Body of pancreas (tissue), 4 donors: ENCODE results near the gene TTC9B. TPM values are rescaled to one million over a fixed set of nuclear protein-coding genes. Genes with fewer than 3 reads are reported as not detected.

Experiments
- ATAC-seq: fragments of 150-250 bp; one replicate; pipeline ENCODE4 v1.9.1; 2016
- DNase-seq, 4 donors: peaks; one replicate each; pipeline ENCODE4 v3.0.0-alpha.2; 2019
- H3K27ac ChIP-seq, 4 donors: fragments of 200-600 bp; sonication (generic); 1 replicate in 3 of 4; 2 replicates in 1 of 4; pipeline versions ENCODE4 v1.5.1 to v1.6.1; 2016 to 2019; ENCODE audit warnings: mild to moderate bottlenecking in 1 of 4, mixed read lengths in 1 of 4, moderate library complexity in 1 of 4
- H3K27me3 ChIP-seq, 2 donors: fragments of 200-600 bp; sonication (generic); one replicate each; pipeline ENCODE4 v1.6.0; 2016; ENCODE audit warnings: mild to moderate bottlenecking in 1 of 2
- H3K36me3 ChIP-seq, 2 donors: fragments of 200-600 bp; sonication (generic); replicated peaks in 1 of 2; 2 replicates each; pipeline ENCODE4 v1.5.1; 2016; ENCODE audit warnings: low read depth in 2 of 2; ENCODE audit not compliant: insufficient read depth in 1 of 2
- H3K4me1 ChIP-seq: fragments of 200-600 bp; sonication (generic); one replicate; pipeline ENCODE4 v1.6.0; 2016
- H3K4me3 ChIP-seq, 2 donors: fragments of 200-600 bp; sonication (generic); 1 replicate in 1 of 2; 2 replicates in 1 of 2; pipeline ENCODE4 v1.5.1; 2016 to 2019
- H3K9me3 ChIP-seq, 3 donors: fragments of 200-600 bp; sonication (generic); 1 replicate in 2 of 3; 2 replicates in 1 of 3; pipeline ENCODE4 v1.5.1; 2016
- CTCF ChIP-seq, 7 experiments: fragments of 450-650 bp in 4 of 7; fragments of 200-600 bp in 3 of 7; sonication (generic) in 3 of 7; IDR thresholded peaks; one replicate each; pipeline ENCODE4 v1.5.1; 2016 to 2019; ENCODE audit warnings: antibody characterized with exemption in 7 of 7
- POLR2A ChIP-seq, 3 donors: fragments of 450-650 bp; IDR thresholded peaks; one replicate each; pipeline ENCODE4 v1.6.1; 2016; ENCODE audit warnings: antibody characterized with exemption in 3 of 3, mild to moderate bottlenecking in 2 of 3
- WGBS, 2 donors: methylation state at CpG; one replicate each; pipeline ENCODE4 v1.1.5; 2017; 5-methylcytosine and 5-hydroxymethylcytosine counted together
- intact Hi-C: fragments of 100-400 bp; cut with DNase I; formaldehyde crosslinking; loops from one replicate; pipeline ENCODE4 v1.15.1; 2023
- total RNA-seq, 2 donors: library from RNA; depleted of rRNA; stranded (reverse); fragments of >200 nt; gene quantifications; one replicate each; pipeline ENCODE4 v1.1.0, GENCODE V29; 2016

The TTC9B gene
- total RNA-seq, 2 donors from 2014 or later, result not detected

GRCh38 chr19:40241809-40242384, 23.7 kb upstream of the TTC9B start:
- no peak for TF ChIP-seq POLR2A (IDR thresholded peaks at IDR 0.05)
- TF ChIP-seq CTCF (IDR thresholded peaks at IDR 0.05), result no peak
- intact Hi-C loops, result no loop called here
- Histone ChIP-seq H3K9me3 (no peaks in the 10 kb centered on the region), H3K27me3 (no peaks in the 10 kb centered on the region), H3K27ac (peak overlapping the region in 1 of 4 donors; percentile 13), H3K4me1 (no peaks in the 10 kb centered on the region), H3K36me3 (peaks cover 4 to 17% of the 10 kb centered on the region in 2 donors), H3K4me3 (no peak overlapping the region)
- ATAC-seq (peak; percentile 44), DNase-seq (peak in 2 of 4 donors; percentile 18 to 22)
- 73 to 77% methylated on average over 18 to 21 of the region's 21 CpGs for WGBS, 2 donors

- 92 to 93% methylated on average over 12 of the region's 12 CpGs for WGBS, 2 donors
- peaks cover 9 to 18% of the 10 kb centered on the region in 2 donors for H3K36me3 ChIP-seq
Observed at GRCh38 chr19:40241125-40241808, 23.1 kb upstream of the TTC9B start.

GRCh38 chr19:40240332-40240731, 22.1 kb upstream of the TTC9B start:
- ATAC-seq (no peak), DNase-seq (no peak)
- H3K4me3 ChIP-seq, result no peak overlapping the region
- no peaks in the 10 kb centered on the region for H3K4me1 ChIP-seq
- TF ChIP-seq CTCF (IDR thresholded peaks at IDR 0.05) (no peak), POLR2A (IDR thresholded peaks at IDR 0.05) (no peak)
- no peak overlapping the region for H3K27ac ChIP-seq
- H3K9me3 ChIP-seq, result no peaks in the 10 kb centered on the region
- H3K36me3 ChIP-seq, result peaks cover 16 to 22% of the 10 kb centered on the region in 2 donors
- no peaks in the 10 kb centered on the region for H3K27me3 ChIP-seq
- intact Hi-C loops, result no loop called here
- WGBS, 2 donors, result 89 to 93% methylated on average over 3 to 6 of the region's 6 CpGs

More at GRCh38 chr19:40241125-40241808, 23.1 kb upstream of the TTC9B start:
- no peak overlapping the region for H3K4me3 ChIP-seq
- TF ChIP-seq POLR2A (IDR thresholded peaks at IDR 0.05), result no peak
- intact Hi-C loops, result no loop called here
- DNase-seq (no peak), ATAC-seq (no peak)
- no peaks in the 10 kb centered on the region for H3K27me3 ChIP-seq
- H3K27ac ChIP-seq, result no peak overlapping the region
- no peaks in the 10 kb centered on the region for H3K4me1 ChIP-seq
- H3K9me3 ChIP-seq, result no peaks in the 10 kb centered on the region

GRCh38 chr19:40239415-40240226, 21.4 kb upstream of the TTC9B start:
- Histone ChIP-seq H3K4me3 (no peak overlapping the region), H3K27ac (no peak overlapping the region), H3K27me3 (no peaks in the 10 kb centered on the region), H3K4me1 (no peaks in the 10 kb centered on the region), H3K36me3 (peaks cover 17 to 22% of the 10 kb centered on the region in 2 donors), H3K9me3 (no peaks in the 10 kb centered on the region)
- TF ChIP-seq CTCF (IDR thresholded peaks at IDR 0.05) (no peak), POLR2A (IDR thresholded peaks at IDR 0.05) (no peak)
- intact Hi-C loops, result no loop called here
- 94 to 95% methylated on average over 10 to 12 of the region's 12 CpGs for WGBS, 2 donors
- no peak for ATAC-seq
- no peak for DNase-seq

GRCh38 chr19:40238775-40239174, 20.6 kb upstream of the TTC9B start:
- WGBS, 2 donors, result 90 to 93% methylated on average over 3 to 9 of the region's 9 CpGs
- ATAC-seq, result no peak
- no peaks in the 10 kb centered on the region for H3K9me3 ChIP-seq
- no peak overlapping the region for H3K4me3 ChIP-seq
- H3K4me1 ChIP-seq, result no peaks in the 10 kb centered on the region
- no peaks in the 10 kb centered on the region for H3K27me3 ChIP-seq
- intact Hi-C loops, result no loop called here
- peaks cover 17 to 22% of the 10 kb centered on the region in 2 donors for H3K36me3 ChIP-seq
- no peak overlapping the region for H3K27ac ChIP-seq
- no peak for TF ChIP-seq POLR2A (IDR thresholded peaks at IDR 0.05)
- no peak for TF ChIP-seq CTCF (IDR thresholded peaks at IDR 0.05)
- DNase-seq, result no peak
